OCI-LY1 (cell line): ENCODE data around the gene SSH2.

ENCODE experiments used
- H2AFZ ChIP-seq: fragments of 200-600 bp; sonication (generic), shearing (Covaris generic); 2 replicates; pipeline ENCODE4 v1.6.0; 2014; ENCODE audit warnings: antibody characterized with exemption, mild to moderate bottlenecking, low read length
- H3F3A ChIP-seq: fragments of 200-600 bp; sonication (generic), shearing (Covaris generic); 2 replicates; pipeline ENCODE4 v1.6.0; 2014; ENCODE audit warnings: mild to moderate bottlenecking, antibody characterized with exemption, low read length, moderate library complexity; ENCODE audit not compliant: insufficient read depth
- H3K27ac ChIP-seq: fragments of 200-600 bp; sonication (generic); 2 replicates; pipeline ENCODE4 v1.5.1; 2014; ENCODE audit warnings: low read length, mixed run types, mild to moderate bottlenecking, low read depth; ENCODE audit not compliant: poor library complexity, severe bottlenecking
- H3K27me3 ChIP-seq: fragments of 200-600 bp; sonication (generic); 2 replicates; pipeline ENCODE4 v1.6.0; 2014; ENCODE audit warnings: antibody characterized with exemption, mild to moderate bottlenecking, low read length, moderate library complexity; ENCODE audit not compliant: insufficient read depth
- H3K36me3 ChIP-seq: fragments of 200-600 bp; sonication (generic); 2 replicates; pipeline ENCODE4 v1.6.1; 2014; ENCODE audit warnings: mild to moderate bottlenecking, antibody characterized with exemption, low read length, moderate library complexity, mixed read lengths; ENCODE audit not compliant: insufficient read depth
- H3K4me1 ChIP-seq: fragments of 200-600 bp; sonication (generic); 2 replicates; pipeline ENCODE4 v1.5.1; 2014; ENCODE audit warnings: mild to moderate bottlenecking, low read length, moderate library complexity; ENCODE audit not compliant: insufficient read depth, severe bottlenecking
- H3K4me2 ChIP-seq: fragments of 200-600 bp; sonication (generic), shearing (Covaris generic); 2 replicates; pipeline ENCODE4 v1.6.1; 2014; ENCODE audit warnings: low read length
- H3K4me3 ChIP-seq: fragments of 200-600 bp; sonication (generic); 2 replicates; pipeline ENCODE4 v1.5.1; 2014; ENCODE audit warnings: low read length, low read depth, mild to moderate bottlenecking, mixed read lengths; ENCODE audit not compliant: poor library complexity, severe bottlenecking
- H3K79me2 ChIP-seq: fragments of 200-600 bp; shearing (Covaris generic); 2 replicates; pipeline ENCODE4 v1.6.1; 2016; ENCODE audit warnings: mixed run types, low read length, mixed read lengths; ENCODE audit not compliant: insufficient read depth
- H3K9ac ChIP-seq: fragments of 200-600 bp; sonication (generic), shearing (Covaris generic); 2 replicates; pipeline ENCODE4 v1.6.1; 2014; ENCODE audit warnings: mild to moderate bottlenecking, low read length, mixed read lengths
- H3K9me2 ChIP-seq: fragments of 200-600 bp; sonication (generic), shearing (Covaris generic); 2 replicates; pipeline ENCODE4 v1.6.1; 2014; ENCODE audit warnings: low read depth, mild to moderate bottlenecking, low read length, mixed read lengths
- H3K9me3 ChIP-seq: fragments of 200-600 bp; shearing (Covaris generic); 2 replicates; pipeline ENCODE4 v1.6.1; 2014; ENCODE audit warnings: low read length, mixed read lengths
- H4K20me1 ChIP-seq: fragments of 200-600 bp; sonication (generic), shearing (Covaris generic); 2 replicates; pipeline ENCODE4 v1.6.0; 2016; ENCODE audit warnings: mild to moderate bottlenecking, low read length; ENCODE audit not compliant: insufficient read depth
- EZH2 ChIP-seq: fragments of 200-600 bp; sonication (generic), shearing (Covaris generic); IDR thresholded peaks from 2 replicates; pipeline ENCODE4 v1.8.0; 2017; ENCODE audit warnings: borderline replicate concordance, mixed run types, mild to moderate bottlenecking, antibody characterized with exemption, low read length, moderate library complexity, mixed read lengths
- TF ChIP-seq, protein P1 (sequence below): fragments of 200-600 bp; sonication (generic), shearing (Covaris generic); IDR thresholded peaks from 2 replicates; pipeline ENCODE4 v1.5.1; 2017; ENCODE audit warnings: mild to moderate bottlenecking, antibody characterized with exemption, low read length, moderate library complexity, mixed read lengths

SSH2 gene

DNA sequence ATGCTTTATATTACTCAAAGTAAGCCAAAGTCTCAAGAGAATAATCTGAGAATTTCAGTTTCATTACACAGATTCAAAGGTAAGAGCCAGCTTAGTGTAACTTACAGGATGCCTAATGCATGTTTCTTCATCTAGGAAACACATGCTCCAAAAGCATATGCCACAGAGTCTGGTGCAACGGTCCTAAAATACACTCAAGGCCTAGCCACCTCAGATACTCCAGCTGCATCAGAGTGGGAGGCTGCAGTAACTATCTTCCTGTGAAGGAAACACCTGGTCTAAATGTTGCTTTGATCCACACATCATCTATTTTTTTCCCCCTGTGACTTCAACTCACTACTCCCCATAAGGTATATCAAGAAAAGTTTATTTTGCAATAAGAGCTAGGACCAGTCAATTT is 255.7 kb downstream of the SSH2 start:
- Histone ChIP-seq H3K9me3 (no peaks in the 10 kb centered on the region), H3K27me3 (no peaks in the 10 kb centered on the region), H4K20me1 (no peaks in the 10 kb centered on the region), H3K4me3 (no peak overlapping the region), H3K4me2 (no peak overlapping the region), H3F3A (no peaks in the 10 kb centered on the region), H3K27ac (no peak overlapping the region), H3K4me1 (peaks cover 9% of the 10 kb centered on the region), H3K9ac (no peak overlapping the region), H3K36me3 (peaks cover 88% of the 10 kb centered on the region), H3K9me2 (no peaks in the 10 kb centered on the region), H2AFZ (no peak overlapping the region), H3K79me2 (no peaks in the 10 kb centered on the region)
- TF ChIP-seq, protein P1, sequence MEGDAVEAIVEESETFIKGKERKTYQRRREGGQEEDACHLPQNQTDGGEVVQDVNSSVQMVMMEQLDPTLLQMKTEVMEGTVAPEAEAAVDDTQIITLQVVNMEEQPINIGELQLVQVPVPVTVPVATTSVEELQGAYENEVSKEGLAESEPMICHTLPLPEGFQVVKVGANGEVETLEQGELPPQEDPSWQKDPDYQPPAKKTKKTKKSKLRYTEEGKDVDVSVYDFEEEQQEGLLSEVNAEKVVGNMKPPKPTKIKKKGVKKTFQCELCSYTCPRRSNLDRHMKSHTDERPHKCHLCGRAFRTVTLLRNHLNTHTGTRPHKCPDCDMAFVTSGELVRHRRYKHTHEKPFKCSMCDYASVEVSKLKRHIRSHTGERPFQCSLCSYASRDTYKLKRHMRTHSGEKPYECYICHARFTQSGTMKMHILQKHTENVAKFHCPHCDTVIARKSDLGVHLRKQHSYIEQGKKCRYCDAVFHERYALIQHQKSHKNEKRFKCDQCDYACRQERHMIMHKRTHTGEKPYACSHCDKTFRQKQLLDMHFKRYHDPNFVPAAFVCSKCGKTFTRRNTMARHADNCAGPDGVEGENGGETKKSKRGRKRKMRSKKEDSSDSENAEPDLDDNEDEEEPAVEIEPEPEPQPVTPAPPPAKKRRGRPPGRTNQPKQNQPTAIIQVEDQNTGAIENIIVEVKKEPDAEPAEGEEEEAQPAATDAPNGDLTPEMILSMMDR = no peak
- TF ChIP-seq EZH2 = no peak

DNA sequence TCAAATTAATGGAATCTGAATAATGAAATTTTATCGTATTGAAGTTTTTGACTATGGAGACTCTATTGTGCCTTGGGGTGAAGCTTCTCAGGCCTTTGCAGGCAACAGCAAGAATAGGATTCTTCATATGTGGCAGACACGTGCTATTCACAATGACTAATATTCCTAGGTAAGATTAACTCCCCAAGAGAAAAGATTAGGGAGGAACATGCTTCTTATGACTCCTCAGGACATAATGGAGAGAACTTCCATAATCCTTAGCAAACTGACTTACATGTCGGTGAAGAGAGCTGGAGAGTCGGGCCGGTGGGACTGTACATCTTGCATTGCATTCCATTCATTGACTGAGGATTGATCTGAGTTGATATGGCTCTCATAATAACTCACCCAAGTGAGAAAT is 258.4 kb downstream of the SSH2 start:
- no peak for TF ChIP-seq EZH2
- TF ChIP-seq, protein P1 = no peak
- Histone ChIP-seq H3K79me2 (no peaks in the 10 kb centered on the region), H3K36me3 (peaks cover 93% of the 10 kb centered on the region), H3K9me2 (no peaks in the 10 kb centered on the region), H3K27me3 (no peaks in the 10 kb centered on the region), H3K4me3 (no peak overlapping the region), H3K9me3 (no peaks in the 10 kb centered on the region), H3K27ac (no peak overlapping the region), H3F3A (no peaks in the 10 kb centered on the region), H3K9ac (no peak overlapping the region), H3K4me2 (no peak overlapping the region), H4K20me1 (no peaks in the 10 kb centered on the region), H2AFZ (no peak overlapping the region), H3K4me1 (peaks cover 9% of the 10 kb centered on the region)

DNA sequence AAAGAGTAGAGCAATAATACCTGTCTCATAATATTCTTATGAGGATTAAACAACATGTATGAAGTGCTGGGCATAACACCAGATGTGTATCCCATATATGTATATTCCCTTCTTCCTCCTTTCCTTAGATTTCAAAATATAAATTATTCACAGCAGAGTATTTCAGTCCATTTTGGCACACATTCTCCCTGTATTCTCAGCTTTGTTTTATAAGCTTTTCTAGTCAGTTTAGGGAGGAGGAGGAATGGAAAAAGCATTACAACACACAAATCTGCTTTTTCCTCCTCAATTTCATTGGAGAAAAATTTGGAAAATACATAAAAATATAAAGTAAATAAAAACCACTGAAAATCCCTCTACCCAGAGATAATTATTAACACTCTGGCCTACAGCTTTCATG is 260.8 kb downstream of the SSH2 start:
- H4K20me1 ChIP-seq = no peaks in the 10 kb centered on the region
- no peak overlapping the region for H3K4me2 ChIP-seq
- H3K79me2 ChIP-seq = no peaks in the 10 kb centered on the region
- H3K36me3 ChIP-seq = peaks cover 94% of the 10 kb centered on the region
- H3K9me2 ChIP-seq = no peaks in the 10 kb centered on the region
- no peak overlapping the region for H3K4me3 ChIP-seq
- no peak overlapping the region for H3K9ac ChIP-seq
- no peaks in the 10 kb centered on the region for H3F3A ChIP-seq
- H3K9me3 ChIP-seq = no peaks in the 10 kb centered on the region
- no peaks in the 10 kb centered on the region for H3K4me1 ChIP-seq
- TF ChIP-seq, protein P1 = no peak
- no peaks in the 10 kb centered on the region for H3K27me3 ChIP-seq
- no peak overlapping the region for H3K27ac ChIP-seq
- H2AFZ ChIP-seq = no peak overlapping the region
